Body of pancreas (tissue), 4 donors: ENCODE measurements around the gene GPR35. TPM values are rescaled to one million over a fixed set of nuclear protein-coding genes. Genes with fewer than 3 reads are reported as not detected.
"Not testable (repeated sequence)": the region's sequence is repeated elsewhere in the genome, so short reads cannot be mapped to it uniquely, and the experiment has no call there.

ENCODE experiments used
- ATAC-seq: fragments of 150-250 bp; one replicate; pipeline ENCODE4 v1.9.1; 2016
- DNase-seq, 4 donors: peaks; one replicate each; pipeline ENCODE4 v3.0.0-alpha.2; 2019
- H3K27ac ChIP-seq, 4 donors: fragments of 200-600 bp; sonication (generic); 1 replicate in 3 of 4; 2 replicates in 1 of 4; pipeline versions ENCODE4 v1.5.1 to v1.6.1; 2016 to 2019; ENCODE audit warnings: mild to moderate bottlenecking in 1 of 4, mixed read lengths in 1 of 4, moderate library complexity in 1 of 4
- H3K27me3 ChIP-seq, 2 donors: fragments of 200-600 bp; sonication (generic); one replicate each; pipeline ENCODE4 v1.6.0; 2016; ENCODE audit warnings: mild to moderate bottlenecking in 1 of 2
- H3K36me3 ChIP-seq, 2 donors: fragments of 200-600 bp; sonication (generic); replicated peaks in 1 of 2; 2 replicates each; pipeline ENCODE4 v1.5.1; 2016; ENCODE audit warnings: low read depth in 2 of 2; ENCODE audit not compliant: insufficient read depth in 1 of 2
- H3K4me1 ChIP-seq: fragments of 200-600 bp; sonication (generic); one replicate; pipeline ENCODE4 v1.6.0; 2016
- H3K4me3 ChIP-seq, 2 donors: fragments of 200-600 bp; sonication (generic); 1 replicate in 1 of 2; 2 replicates in 1 of 2; pipeline ENCODE4 v1.5.1; 2016 to 2019
- H3K9me3 ChIP-seq, 3 donors: fragments of 200-600 bp; sonication (generic); 1 replicate in 2 of 3; 2 replicates in 1 of 3; pipeline ENCODE4 v1.5.1; 2016
- CTCF ChIP-seq, 7 experiments: fragments of 450-650 bp in 4 of 7; fragments of 200-600 bp in 3 of 7; sonication (generic) in 3 of 7; IDR thresholded peaks; one replicate each; pipeline ENCODE4 v1.5.1; 2016 to 2019; ENCODE audit warnings: antibody characterized with exemption in 7 of 7
- POLR2A ChIP-seq, 3 donors: fragments of 450-650 bp; IDR thresholded peaks; one replicate each; pipeline ENCODE4 v1.6.1; 2016; ENCODE audit warnings: antibody characterized with exemption in 3 of 3, mild to moderate bottlenecking in 2 of 3
- WGBS, 2 donors: methylation state at CpG; one replicate each; pipeline ENCODE4 v1.1.5; 2017; 5-methylcytosine and 5-hydroxymethylcytosine counted together
- intact Hi-C: fragments of 100-400 bp; cut with DNase I; formaldehyde crosslinking; loops from one replicate; pipeline ENCODE4 v1.15.1; 2023
- total RNA-seq, 2 donors: library from RNA; depleted of rRNA; stranded (reverse); fragments of >200 nt; gene quantifications; one replicate each; pipeline ENCODE4 v1.1.0, GENCODE V29; 2016

Gene GPR35
- total RNA-seq, 2 donors from 2014 or later: 0.33 to 3.4 TPM

- Histone ChIP-seq H3K4me1 (no peaks in the 10 kb centered on the region), H3K36me3 (no peaks in the 10 kb centered on the region), H3K27ac (no peak overlapping the region), H3K4me3 (no peak overlapping the region), H3K27me3 (no peaks in the 10 kb centered on the region), H3K9me3 (no peaks in the 10 kb centered on the region)
- peak in 2 of 4 donors; percentile 3 to 5 for DNase-seq
- intact Hi-C loops: no loop called here
- TF ChIP-seq CTCF (IDR thresholded peaks at IDR 0.05): no peak
- TF ChIP-seq POLR2A (IDR thresholded peaks at IDR 0.05): no peak
- no peak for ATAC-seq
- WGBS, 2 donors: 86 to 88% methylated on average over 19 to 20 of the region's 20 CpGs
These were observed 9.3 kb upstream of the GPR35 start for GRCh38 chr2:240615820-240616547.

GRCh38 chr2:240616860-240617666, 8.2 kb upstream of the GPR35 start:
- H3K27ac ChIP-seq, H3K36me3 ChIP-seq, DNase-seq, H3K4me1 ChIP-seq, H3K4me3 ChIP-seq, H3K9me3 ChIP-seq, intact Hi-C loops, ATAC-seq, H3K27me3 ChIP-seq: not testable (repeated sequence)
- WGBS, 2 donors: 71 to 89% methylated on average over 2 to 5 of the region's 5 CpGs

GRCh38 chr2:240618776-240619175, 6.5 kb upstream of the GPR35 start:
- ATAC-seq (no peak), DNase-seq (peak in 1 of 4 donors; percentile 1)
- no peaks in the 10 kb centered on the region for H3K9me3 ChIP-seq
- no peaks in the 10 kb centered on the region for H3K36me3 ChIP-seq
- TF ChIP-seq POLR2A (IDR thresholded peaks at IDR 0.05): no peak
- no peak for TF ChIP-seq CTCF (IDR thresholded peaks at IDR 0.05)
- H3K27ac ChIP-seq: no peak overlapping the region
- intact Hi-C loops: no loop called here
- no peak overlapping the region for H3K4me3 ChIP-seq
- H3K27me3 ChIP-seq: no peaks in the 10 kb centered on the region
- H3K4me1 ChIP-seq: no peaks in the 10 kb centered on the region
- WGBS, 2 donors: 84 to 87% methylated on average over 6 of the region's 6 CpGs

GRCh38 chr2:240619506-240620148, 5.7 kb upstream of the GPR35 start:
- DNase-seq (peak in 2 of 4 donors; percentile 3 to 7), ATAC-seq (no peak)
- TF ChIP-seq CTCF (IDR thresholded peaks at IDR 0.05): no peak
- TF ChIP-seq POLR2A (IDR thresholded peaks at IDR 0.05): no peak
- Histone ChIP-seq H3K4me1 (no peaks in the 10 kb centered on the region), H3K27me3 (no peaks in the 10 kb centered on the region), H3K4me3 (no peak overlapping the region), H3K36me3 (no peaks in the 10 kb centered on the region), H3K27ac (no peak overlapping the region), H3K9me3 (no peaks in the 10 kb centered on the region)
- WGBS, 2 donors: 79 to 83% methylated on average over 9 to 19 of the region's 19 CpGs
- intact Hi-C loops: no loop called here

- TF ChIP-seq CTCF (IDR thresholded peaks at IDR 0.05) (no peak), POLR2A (IDR thresholded peaks at IDR 0.05) (no peak)
- intact Hi-C loops: no loop called here
- H3K27ac ChIP-seq: no peak overlapping the region
- H3K9me3 ChIP-seq: no peaks in the 10 kb centered on the region
- no peak for ATAC-seq
- H3K4me1 ChIP-seq: no peaks in the 10 kb centered on the region
- H3K36me3 ChIP-seq: no peaks in the 10 kb centered on the region
- H3K27me3 ChIP-seq: no peaks in the 10 kb centered on the region
- 65 to 83% methylated on average over 2 to 13 of the region's 13 CpGs for WGBS, 2 donors
- peak in 2 of 4 donors; percentile 3 to 7 for DNase-seq
- no peak overlapping the region for H3K4me3 ChIP-seq
These were observed 5.0 kb upstream of the GPR35 start for GRCh38 chr2:240620149-240620731.
